HEK293T (cell line): Measurements from ENCODE around the gene ELOB.

Source experiments
- CTCF ChIA-PET: fragments of 350-600 bp; formaldehyde crosslinking; extraction: SDS; loops from one replicate; lab custom pipeline; 2021; ENCODE audit warnings: antibody characterized with exemption, inconsistent platforms; lab: Yijun Ruan, JAX
- POLR2A ChIA-PET: fragments of 350-600 bp; formaldehyde crosslinking; extraction: SDS; loops from one replicate; lab custom pipeline; 2020; ENCODE audit warnings: antibody characterized with exemption, inconsistent platforms; lab: Yijun Ruan, JAX
- DNase-seq: peaks from one replicate; pipeline ENCODE4 v3.0.0; 2012; ENCODE audit warnings: mixed read lengths; ENCODE audit errors: extremely low spot score
- ARNT ChIP-seq: fragments of 450-650 bp; IDR thresholded peaks from 2 replicates; pipeline ENCODE4 v1.6.1; 2017; ENCODE audit warnings: mild to moderate bottlenecking
- BHLHE40 ChIP-seq: fragments of 450-650 bp; IDR thresholded peaks from 2 replicates; pipeline ENCODE4 v1.6.1; 2016; ENCODE audit warnings: mild to moderate bottlenecking, moderate library complexity, borderline replicate concordance
- CTBP1 ChIP-seq: fragments of 450-650 bp; IDR thresholded peaks from 2 replicates; pipeline ENCODE4 v1.6.1; 2016; ENCODE audit warnings: borderline replicate concordance
- ELF4 ChIP-seq: fragments of 450-650 bp; IDR thresholded peaks from 2 replicates; pipeline ENCODE4 v1.6.1; 2017; ENCODE audit warnings: antibody characterized with exemption
- FOXA1 ChIP-seq: fragments of 450-650 bp; IDR thresholded peaks from 2 replicates; pipeline ENCODE4 v1.6.1; 2016; ENCODE audit warnings: mild to moderate bottlenecking
- FOXK2 ChIP-seq: fragments of 450-650 bp; IDR thresholded peaks from 2 replicates; pipeline ENCODE4 v1.6.1; 2016; ENCODE audit warnings: mild to moderate bottlenecking
- FOXM1 ChIP-seq: fragments of 450-650 bp; IDR thresholded peaks from 2 replicates; pipeline ENCODE4 v1.6.1; 2017; ENCODE audit warnings: mild to moderate bottlenecking, borderline replicate concordance
- HDGF ChIP-seq: fragments of 450-650 bp; IDR thresholded peaks from 2 replicates; pipeline ENCODE4 v1.6.1; 2017; ENCODE audit warnings: antibody characterized with exemption, borderline replicate concordance
- L3MBTL2 ChIP-seq: fragments of 450-650 bp; conservative IDR thresholded peaks from 2 replicates; pipeline ENCODE4 v1.6.1; 2016; ENCODE audit warnings: mild to moderate bottlenecking
- LEF1 ChIP-seq: fragments of 450-650 bp; IDR thresholded peaks from 2 replicates; pipeline ENCODE4 v1.6.1; 2017; ENCODE audit warnings: mild to moderate bottlenecking, borderline replicate concordance
- NFRKB ChIP-seq: fragments of 450-650 bp; IDR thresholded peaks from 2 replicates; pipeline ENCODE4 v1.6.1; 2016; ENCODE audit warnings: mild to moderate bottlenecking, moderate library complexity
- SP1 ChIP-seq: fragments of 450-650 bp; IDR thresholded peaks from 2 replicates; pipeline ENCODE4 v1.6.1; 2017
- SUZ12 ChIP-seq: fragments of 450-650 bp; IDR thresholded peaks from 2 replicates; pipeline ENCODE4 v1.6.1; 2016; ENCODE audit warnings: mild to moderate bottlenecking
- TARDBP ChIP-seq: fragments of 450-650 bp; IDR thresholded peaks from 2 replicates; pipeline ENCODE4 v1.6.1; 2016
- ZNF384 ChIP-seq: fragments of 450-650 bp; IDR thresholded peaks from 2 replicates; pipeline ENCODE4 v1.6.1; 2016
- TF ChIP-seq, protein P1 (sequence below): fragments of 450-650 bp; IDR thresholded peaks from 2 replicates; pipeline ENCODE4 v1.6.1; 2016

The ELOB gene

DNA sequence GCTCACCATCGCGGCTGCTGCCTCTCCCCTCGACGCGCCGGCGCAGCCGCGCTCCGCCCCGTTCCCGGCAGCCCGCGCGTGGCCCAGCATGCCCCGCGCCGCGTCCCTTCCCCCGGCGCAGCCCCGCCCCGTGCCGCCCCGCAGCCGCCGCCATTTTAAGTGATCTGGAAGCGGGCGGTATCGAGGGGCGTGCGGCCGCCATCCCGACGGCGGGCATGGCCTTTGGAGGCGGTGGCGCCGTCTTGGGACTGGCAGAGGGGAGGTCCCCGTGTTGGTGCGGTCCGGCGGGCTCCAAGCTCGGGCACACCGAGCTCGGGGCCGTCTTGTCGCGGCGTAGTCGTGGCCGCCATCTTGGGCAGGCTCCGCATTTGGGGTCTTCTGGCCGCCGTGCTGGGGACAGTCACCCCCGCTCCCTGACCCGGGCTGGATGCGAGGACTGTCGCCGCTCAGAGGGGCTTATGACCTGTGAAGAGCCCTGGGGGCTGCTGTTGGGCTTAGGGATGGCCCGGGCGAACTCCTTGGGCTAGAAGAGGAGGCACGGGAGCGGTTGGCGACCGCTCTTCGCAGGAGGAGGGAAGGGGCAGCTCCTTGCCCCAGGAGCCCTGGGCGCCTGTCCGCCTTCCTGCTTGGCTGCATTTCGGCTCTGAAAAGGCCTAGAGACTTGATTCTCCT, at the start of gene ELOB:
ELOB (minus strand) TSS at position 50 of the 672 bp plus-strand sequence; CDS start at position 9, 41 bp downstream.
- TF ChIP-seq NFRKB, result peak; percentile 87
- 0 out of 2 replicates have a peak, but pooled peaks have one; percentile 12 for TF ChIP-seq L3MBTL2
- TF ChIP-seq SUZ12, result no peak
- DNase-seq, result peak; percentile 94
- ChIA-PET CTCF (no interaction called here), POLR2A (interaction anchor here (1.0 to 3.2 kb wide), 10 partner anchors 9 to 240 kb away, joined by 3 to 32 read pairs (median 9); partner anchors contain the start of genes PDPK1, PRSS33, PRSS41 and SRRM2)

DNA sequence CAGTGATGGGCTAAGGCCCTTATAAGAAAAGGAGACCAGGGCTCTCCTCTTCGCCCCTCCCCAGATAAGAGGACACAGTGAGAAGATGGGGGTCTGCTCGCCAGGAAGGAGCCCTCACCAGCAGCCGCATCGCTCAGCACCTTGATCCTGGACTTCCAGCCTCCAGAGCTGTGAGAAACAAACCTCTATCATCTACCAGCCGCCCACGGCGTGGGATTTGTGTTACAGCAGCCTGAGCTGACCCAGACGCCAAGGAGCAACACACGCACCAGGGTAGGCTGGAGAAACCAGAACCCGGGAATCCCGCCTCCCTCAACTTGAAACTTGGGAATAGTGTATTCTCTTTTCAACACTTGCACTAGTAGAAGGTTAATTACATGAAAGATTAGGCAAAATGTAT, 48.8 kb upstream of the ELOB start:
- POLR2A ChIA-PET, result no interaction called here

DNA sequence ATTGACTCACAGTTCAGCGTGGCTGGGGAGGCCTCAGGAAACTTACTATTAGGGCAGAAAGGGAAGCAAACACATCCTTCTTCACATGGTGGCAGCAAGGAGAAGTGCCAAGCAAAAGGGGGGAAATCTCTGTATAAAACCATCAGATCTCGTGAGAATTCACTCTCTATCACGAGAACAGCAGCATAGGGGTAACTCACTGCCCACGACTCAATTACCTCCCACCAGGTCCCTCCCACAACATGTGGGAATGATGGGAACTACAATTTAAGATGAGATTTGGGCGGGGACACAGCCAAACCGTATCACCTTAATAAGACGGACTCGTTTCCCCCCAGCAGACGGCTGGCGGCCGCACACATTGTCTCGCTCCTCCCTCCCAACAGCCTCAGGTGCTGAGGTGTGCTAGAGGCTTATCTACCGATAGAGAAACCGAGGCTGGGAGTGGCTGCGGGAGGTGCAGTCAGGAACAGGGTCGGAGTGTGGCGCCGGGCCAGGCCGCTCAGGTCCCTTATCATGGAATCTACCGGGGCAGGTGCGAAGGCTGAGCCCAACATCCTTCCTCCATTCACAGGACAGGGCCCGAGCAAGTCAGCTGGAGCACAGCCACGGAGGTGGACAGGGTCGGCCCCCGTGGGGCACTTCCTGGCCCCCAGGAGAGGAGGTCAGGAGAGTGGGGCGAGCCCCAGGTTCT, 48.1 kb upstream of the ELOB start:
- DNase-seq, result no peak
- CTCF ChIA-PET, result no interaction called here
- POLR2A ChIA-PET, result no interaction called here
- TF ChIP-seq SP1 (no peak), CTBP1 (no peak), ARNT (no peak), SUZ12 (no peak), FOXK2 (no peak), BHLHE40 (no peak), LEF1 (no peak)
- TF ChIP-seq, protein P1, sequence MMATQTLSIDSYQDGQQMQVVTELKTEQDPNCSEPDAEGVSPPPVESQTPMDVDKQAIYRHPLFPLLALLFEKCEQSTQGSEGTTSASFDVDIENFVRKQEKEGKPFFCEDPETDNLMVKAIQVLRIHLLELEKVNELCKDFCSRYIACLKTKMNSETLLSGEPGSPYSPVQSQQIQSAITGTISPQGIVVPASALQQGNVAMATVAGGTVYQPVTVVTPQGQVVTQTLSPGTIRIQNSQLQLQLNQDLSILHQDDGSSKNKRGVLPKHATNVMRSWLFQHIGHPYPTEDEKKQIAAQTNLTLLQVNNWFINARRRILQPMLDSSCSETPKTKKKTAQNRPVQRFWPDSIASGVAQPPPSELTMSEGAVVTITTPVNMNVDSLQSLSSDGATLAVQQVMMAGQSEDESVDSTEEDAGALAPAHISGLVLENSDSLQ, result no peak

More for the DNA sequence above, 48.8 kb upstream of the ELOB start:
- no peak for DNase-seq
- TF ChIP-seq SUZ12 (no peak), ARNT (no peak), HDGF (no peak), LEF1 (no peak), TARDBP (no peak)
- TF ChIP-seq, protein P1, result no peak
- CTCF ChIA-PET, result no interaction called here

DNA sequence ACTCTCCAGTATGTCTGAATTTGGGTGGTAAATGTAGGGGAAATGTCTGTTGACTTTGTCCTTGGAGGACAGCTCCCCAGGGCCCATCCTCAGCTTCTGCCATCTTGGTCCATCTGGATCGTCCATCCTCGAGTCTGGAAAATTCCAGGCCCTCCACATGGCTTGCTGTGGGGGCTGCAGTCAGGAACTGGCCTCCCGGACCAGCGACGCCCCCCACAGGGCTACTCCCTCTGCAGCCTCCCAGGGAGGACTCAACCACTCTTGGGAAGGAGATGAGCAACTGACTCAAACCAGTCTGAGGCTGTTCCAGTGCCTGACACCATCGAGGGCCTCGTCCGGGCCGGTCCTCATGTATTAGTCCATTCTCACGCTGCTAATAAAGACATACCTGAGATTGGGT, 47.5 kb upstream of the ELOB start:
- ChIA-PET POLR2A (no interaction called here), CTCF (no interaction called here)
- no peak for DNase-seq
- TF ChIP-seq, protein P1, result no peak
- no peak for TF ChIP-seq ZNF384
- no peak for TF ChIP-seq ELF4
- no peak for TF ChIP-seq SP1
- TF ChIP-seq FOXA1, result no peak
- TF ChIP-seq FOXM1, result no peak
- no peak for TF ChIP-seq ARNT
- no peak for TF ChIP-seq TARDBP
- no peak for TF ChIP-seq FOXK2

DNA sequence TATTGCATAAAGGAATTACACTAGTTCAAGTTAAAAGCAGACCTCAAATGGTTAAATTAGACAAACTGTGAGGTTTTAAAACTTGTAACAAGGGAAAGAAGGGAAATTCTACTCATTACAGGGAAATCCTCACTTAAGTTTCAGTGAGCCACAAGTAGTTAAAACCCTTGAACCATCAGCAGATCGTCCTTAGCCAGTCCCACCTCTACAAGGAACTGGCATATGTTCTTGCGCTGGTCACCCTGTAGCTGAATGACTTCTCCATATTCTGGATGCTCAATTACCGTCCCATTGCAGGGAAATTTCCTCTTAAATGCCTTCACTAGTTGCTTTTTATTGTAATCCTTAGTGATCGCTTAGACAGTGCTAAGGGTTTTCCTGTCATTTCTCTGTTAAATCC, 45.4 kb upstream of the ELOB start:
- CTCF ChIA-PET, result interaction anchor here (0.7 kb wide), 1 partner anchor 33 kb away, joined by 3 read pairs; no protein-coding TSS in a partner anchor
- POLR2A ChIA-PET, result interaction anchor here (0.8 to 2.9 kb wide), 2 partner anchors 44 to 70 kb away, joined by 3 to 11 read pairs; partner anchors contain the start of gene SRRM2
- no peak for TF ChIP-seq HDGF
- no peak for TF ChIP-seq FOXM1
- TF ChIP-seq ELF4, result no peak
- TF ChIP-seq LEF1, result no peak
- no peak for DNase-seq

DNA sequence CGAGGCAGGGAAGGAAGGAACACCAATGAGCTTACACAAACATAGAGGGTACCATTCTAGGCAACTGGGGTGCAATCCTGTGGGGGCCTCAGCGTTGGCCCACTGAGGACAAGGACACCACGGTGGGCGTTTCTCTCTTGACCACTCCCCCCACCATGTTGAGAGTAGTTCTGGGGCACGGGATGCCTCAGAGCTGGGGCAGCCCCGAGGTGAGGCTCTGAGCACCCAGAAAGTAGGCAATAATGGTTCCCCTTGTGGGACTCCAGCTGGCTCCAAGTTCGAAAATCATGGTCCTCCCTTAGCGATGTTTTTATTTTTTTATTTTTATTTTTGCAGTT, 45.0 kb upstream of the ELOB start:
- DNase-seq, result no peak
- TF ChIP-seq HDGF, result no peak
- TF ChIP-seq SUZ12, result no peak
- TF ChIP-seq FOXA1, result no peak
- no peak for TF ChIP-seq ELF4
- TF ChIP-seq TARDBP, result no peak
- no peak for TF ChIP-seq NFRKB
- TF ChIP-seq FOXM1, result no peak
- TF ChIP-seq, protein P1, result no peak
- no peak for TF ChIP-seq BHLHE40
- no peak for TF ChIP-seq ARNT
- no peak for TF ChIP-seq CTBP1
- TF ChIP-seq LEF1, result no peak
- TF ChIP-seq L3MBTL2, result no peak
- TF ChIP-seq SP1, result no peak
- no peak for TF ChIP-seq ZNF384
- no peak for TF ChIP-seq FOXK2
- ChIA-PET POLR2A (interaction anchor here (0.8 to 2.9 kb wide), 2 partner anchors 44 to 70 kb away, joined by 3 to 11 read pairs; partner anchors contain the start of gene SRRM2), CTCF (no interaction called here)
